GM18502 (cell line): ENCODE data around the gene NUDT10.

Experiments
- ATAC-seq: cut with Tn5 transposase; IDR thresholded peaks from one replicate; pipeline ENCODE4 v1.9.1; 2021; ENCODE audit warnings: mild to moderate bottlenecking; ENCODE audit not compliant: unreplicated experiment, poor library complexity

The NUDT10 gene

DNA sequence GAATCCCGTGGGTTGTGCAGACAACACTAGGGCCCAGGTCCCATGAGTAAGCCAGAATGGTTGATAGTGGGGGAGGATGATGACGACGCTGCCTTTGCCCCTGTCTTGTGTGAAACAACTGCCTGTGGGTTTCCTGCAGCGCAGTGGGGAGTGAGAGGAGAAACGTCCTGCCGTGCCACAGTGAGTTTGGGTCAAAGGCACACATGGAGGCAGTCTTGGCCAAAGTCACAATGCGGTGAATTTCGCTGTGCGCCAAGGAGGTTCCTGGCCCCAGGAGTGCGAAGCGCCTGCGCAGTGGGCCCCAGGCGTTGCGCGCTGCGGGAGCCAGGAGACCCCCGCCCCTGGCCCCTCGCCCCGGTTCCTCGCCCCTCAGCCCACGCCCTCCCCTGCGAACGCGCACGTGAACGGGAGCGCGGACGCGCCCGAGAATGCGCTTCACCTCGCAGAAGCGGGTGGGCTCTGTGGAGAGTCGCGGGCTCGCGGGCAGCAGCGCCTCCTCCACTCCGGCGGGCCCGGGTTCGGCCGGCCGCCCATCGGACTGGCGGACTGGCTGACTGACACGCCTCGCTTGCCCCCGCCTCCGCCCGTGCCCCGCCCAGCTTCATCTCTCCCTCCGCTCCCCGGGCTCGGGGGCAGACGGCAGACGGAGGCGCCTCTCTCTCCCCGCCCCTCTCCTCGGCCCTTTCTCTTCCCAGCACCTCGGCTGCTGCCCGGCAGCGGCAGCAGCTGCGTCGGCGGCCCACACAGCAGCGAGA, at the start of gene NUDT10:
TSS of gene NUDT10 (plus strand) at position 635 of the 755 bp plus-strand sequence. CDS start 144 bp downstream, outside the sequence.
- ATAC-seq, result peak; percentile 41

DNA sequence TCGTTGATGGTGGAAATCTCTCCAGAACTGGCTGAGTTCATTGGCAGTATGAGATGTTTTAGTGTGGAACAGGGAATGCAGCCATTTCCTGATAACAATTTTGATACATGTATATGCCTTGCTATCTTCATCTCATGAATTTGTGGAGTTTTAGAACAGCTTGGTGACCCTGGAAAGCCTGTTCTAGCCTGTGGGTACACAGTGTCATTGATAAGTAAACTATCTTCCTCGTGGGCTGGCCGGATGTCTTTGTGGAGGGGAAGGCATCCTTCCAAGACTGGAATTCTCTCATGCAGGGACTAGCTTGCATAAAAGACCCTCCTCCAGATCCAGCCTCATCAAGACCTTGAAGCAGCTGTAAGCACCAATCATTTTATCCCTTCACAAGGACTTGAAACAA, 40.2 kb upstream of the NUDT10 start:
- ATAC-seq, result no peak

GRCh38 chrX:51296138-51296537, 36.5 kb upstream of the NUDT10 start:
- no peak for ATAC-seq

- ATAC-seq, result no peak
Observed at GRCh38 chrX:51316271-51316670, 16.4 kb upstream of the NUDT10 start.

GRCh38 chrX:51332943-51333785, 542 bp downstream of the NUDT10 start:
- ATAC-seq, result peak; percentile 12

GRCh38 chrX:51334276-51334675, 1.7 kb downstream of the NUDT10 start:
- no peak for ATAC-seq

DNA sequence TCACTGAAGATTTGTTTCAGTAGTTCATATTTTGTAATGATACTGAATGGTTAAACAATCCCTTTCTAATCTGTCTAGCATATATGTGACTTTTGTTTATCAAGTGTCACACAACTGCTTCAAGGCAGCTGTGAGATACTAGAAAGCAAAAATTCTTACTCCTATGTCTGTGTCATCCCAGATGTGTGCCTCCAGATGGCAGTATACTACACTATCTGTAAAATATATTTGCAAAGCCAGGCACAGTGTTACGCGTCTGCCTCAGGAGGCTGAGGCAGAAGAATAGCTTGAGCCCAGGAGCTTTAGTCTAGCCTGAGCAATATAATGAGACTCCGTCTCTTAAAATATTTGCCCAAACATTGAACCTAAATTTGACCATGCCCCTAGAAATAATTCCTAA, 4.0 kb downstream of the NUDT10 start:
- peak; percentile 84 for ATAC-seq

- ATAC-seq, result no peak
Observed at GRCh38 chrX:51361251-51361650, 28.6 kb downstream of the NUDT10 start.

GRCh38 chrX:51376672-51377071, 44.0 kb downstream of the NUDT10 start:
- no peak for ATAC-seq
